NB4 (cell line): Measurements from ENCODE around the gene JCAD.

Experiments
- CTCF ChIP-seq: IDR thresholded peaks from one replicate; pipeline ENCODE4 v1.5.1; 2012; ENCODE audit warnings: low read depth, low read length
- MAX ChIP-seq: IDR thresholded peaks from 2 replicates; pipeline ENCODE4 v1.6.1; 2011; ENCODE audit warnings: low read depth, low read length
- MYC ChIP-seq: IDR thresholded peaks from 2 replicates; pipeline ENCODE4 v1.6.1; 2011; ENCODE audit warnings: low read depth, low read length
- POLR2A ChIP-seq: IDR thresholded peaks from 2 replicates; pipeline ENCODE4 v1.6.1; 2011; ENCODE audit warnings: mild to moderate bottlenecking; ENCODE audit not compliant: insufficient read length; ENCODE audit errors: extremely low read depth

GRCh38 chr10:29991382-29991781, 68.0 kb downstream of the JCAD start:
- TF ChIP-seq POLR2A (no peak), CTCF (no peak), MAX (no peak), MYC (no peak)
